Naive thymus-derived CD4-positive, alpha-beta T cell (primary cell): ENCODE data around the gene MAP4K5. TPM values are rescaled to one million over a fixed set of nuclear protein-coding genes. Genes with fewer than 3 reads are reported as not detected.

Source experiments
- ATAC-seq: fragments of 150-1000 bp; cut with Tn5 transposase; 2 replicates; pipeline ENCODE4 v1.10.0; 2021; ENCODE audit warnings: mild to moderate bottlenecking, moderate library complexity
- CTCF ChIA-PET: fragments of 350-600 bp; sonication (Branson Sonifier 250); formaldehyde crosslinking; loops from one replicate; lab custom pipeline; 2021; ENCODE audit warnings: antibody characterized with exemption; lab: Charles Lee
- POLR2A ChIA-PET: fragments of 350-600 bp; sonication (Branson Sonifier 250); formaldehyde crosslinking; loops from one replicate; lab custom pipeline; 2021; ENCODE audit warnings: antibody characterized with exemption, inconsistent platforms; lab: Charles Lee
- DNase-seq, 9 donors: peaks; one replicate each; pipeline versions ENCODE4 v3.0.0 to v3.0.0-alpha.2; 2020 to 2022; ENCODE audit warnings: mixed read lengths in 1 of 9
- H3K27ac ChIP-seq: one replicate; pipeline ENCODE4 v1.7.0; 2013; ENCODE audit warnings: mild to moderate bottlenecking, low read depth, low read length, moderate library complexity
- H3K27me3 ChIP-seq, 2 donors: one replicate each; pipeline ENCODE4 v1.7.0; 2013; ENCODE audit warnings: low read length in 2 of 2, mild to moderate bottlenecking in 2 of 2, moderate library complexity in 2 of 2; ENCODE audit not compliant: control insufficient read depth in 2 of 2, insufficient read depth in 2 of 2
- H3K36me3 ChIP-seq, 3 experiments: 1 replicate in 2 of 3; 2 replicates in 1 of 3; pipeline ENCODE4 v1.7.0; 2013; ENCODE audit warnings: low read length in 3 of 3, mild to moderate bottlenecking in 3 of 3, moderate library complexity in 1 of 3; ENCODE audit not compliant: insufficient read depth in 3 of 3, control insufficient read depth in 2 of 3
- H3K4me1 ChIP-seq, 2 donors: one replicate each; pipeline ENCODE4 v1.7.0; 2013; ENCODE audit warnings: low read length in 2 of 2, mild to moderate bottlenecking in 2 of 2, moderate library complexity in 1 of 2; ENCODE audit not compliant: control insufficient read depth in 2 of 2, insufficient read depth in 2 of 2
- H3K4me3 ChIP-seq: 2 replicates; pipeline ENCODE4 v1.7.0; 2013; ENCODE audit warnings: mild to moderate bottlenecking, low read length
- H3K9me3 ChIP-seq, 3 experiments: 1 replicate in 2 of 3; 2 replicates in 1 of 3; pipeline ENCODE4 v1.7.0; 2013; ENCODE audit warnings: low read length in 3 of 3; ENCODE audit not compliant: control insufficient read depth in 2 of 3
- H3K27ac Mint-ChIP-seq, 9 donors: one replicate each; pipeline ENCODE4 v1.8.0; 2020 to 2022; ENCODE audit warnings: mixed read lengths in 9 of 9, mild to moderate bottlenecking in 8 of 9, moderate library complexity in 5 of 9, inconsistent platforms in 2 of 9
- H3K27me3 Mint-ChIP-seq, 5 donors: one replicate each; pipeline ENCODE4 v1.8.0; 2021 to 2022; ENCODE audit warnings: mixed read lengths in 5 of 5, mild to moderate bottlenecking in 1 of 5
- H3K36me3 Mint-ChIP-seq, 5 donors: one replicate each; pipeline ENCODE4 v1.8.0; 2020 to 2022; ENCODE audit warnings: mixed read lengths in 5 of 5, mild to moderate bottlenecking in 3 of 5, inconsistent platforms in 1 of 5
- H3K4me1 Mint-ChIP-seq, 7 donors: one replicate each; pipeline ENCODE4 v1.8.0; 2020 to 2022; ENCODE audit warnings: mixed read lengths in 7 of 7, mild to moderate bottlenecking in 3 of 7, inconsistent platforms in 1 of 7
- H3K4me3 Mint-ChIP-seq, 10 donors: one replicate each; pipeline ENCODE4 v1.8.0; 2020 to 2022; ENCODE audit warnings: mild to moderate bottlenecking in 10 of 10, mixed read lengths in 10 of 10, moderate library complexity in 6 of 10, inconsistent platforms in 2 of 10
- H3K9me3 Mint-ChIP-seq, 11 donors: one replicate each; pipeline ENCODE4 v1.8.0; 2020 to 2022; ENCODE audit warnings: mixed read lengths in 11 of 11, mild to moderate bottlenecking in 4 of 11, inconsistent platforms in 1 of 11, moderate library complexity in 1 of 11
- intact Hi-C, 2 donors: fragments of 100-400 bp; cut with micrococcal nuclease; formaldehyde crosslinking; loops; one replicate each; pipeline ENCODE4 v1.15.1; 2023
- polyA plus RNA-seq, 2 donors: library from polyadenylated mRNA; unstranded; fragments of 300-500 nt; fragmentation: Illumina TruSeq; gene quantifications; one replicate each; pipeline ENCODE4 v1.2.3, GENCODE V29; 2021
- total RNA-seq, 6 experiments: library from RNA in 5 of 6; stranded (reverse) in 5 of 6; gene quantifications; 1 replicate in 5 of 6; 2 replicates in 1 of 6; pipeline ENCODE4 v1.2.3 and lab custom pipeline; 2021 to 2026

The MAP4K5 gene
- total and polyA plus RNA-seq, 7 experiments from 2014 or later, result 15.4 to 47.5 (median 32.5) TPM

DNA sequence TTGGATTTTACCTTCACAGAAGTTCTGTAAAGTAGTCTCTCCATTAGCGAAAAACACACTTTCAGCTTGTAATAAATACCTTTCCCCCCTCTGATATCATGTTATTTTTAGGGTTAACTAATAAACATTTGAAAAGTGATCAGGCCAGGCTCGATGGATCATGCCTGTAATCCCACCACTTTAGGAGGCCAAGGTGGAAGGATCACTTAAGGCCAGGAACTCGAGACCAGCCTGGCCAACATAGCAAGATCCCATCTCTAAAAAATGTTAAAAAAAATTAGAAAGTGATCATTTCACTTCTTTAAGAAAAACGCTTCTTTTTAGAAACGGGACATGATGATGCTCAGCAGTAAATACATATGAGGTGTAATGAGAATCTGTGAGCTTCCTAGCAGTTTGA lies 137.7 kb downstream of the MAP4K5 start:
- H3K4me3 Mint-ChIP-seq, result no peak overlapping the region

DNA sequence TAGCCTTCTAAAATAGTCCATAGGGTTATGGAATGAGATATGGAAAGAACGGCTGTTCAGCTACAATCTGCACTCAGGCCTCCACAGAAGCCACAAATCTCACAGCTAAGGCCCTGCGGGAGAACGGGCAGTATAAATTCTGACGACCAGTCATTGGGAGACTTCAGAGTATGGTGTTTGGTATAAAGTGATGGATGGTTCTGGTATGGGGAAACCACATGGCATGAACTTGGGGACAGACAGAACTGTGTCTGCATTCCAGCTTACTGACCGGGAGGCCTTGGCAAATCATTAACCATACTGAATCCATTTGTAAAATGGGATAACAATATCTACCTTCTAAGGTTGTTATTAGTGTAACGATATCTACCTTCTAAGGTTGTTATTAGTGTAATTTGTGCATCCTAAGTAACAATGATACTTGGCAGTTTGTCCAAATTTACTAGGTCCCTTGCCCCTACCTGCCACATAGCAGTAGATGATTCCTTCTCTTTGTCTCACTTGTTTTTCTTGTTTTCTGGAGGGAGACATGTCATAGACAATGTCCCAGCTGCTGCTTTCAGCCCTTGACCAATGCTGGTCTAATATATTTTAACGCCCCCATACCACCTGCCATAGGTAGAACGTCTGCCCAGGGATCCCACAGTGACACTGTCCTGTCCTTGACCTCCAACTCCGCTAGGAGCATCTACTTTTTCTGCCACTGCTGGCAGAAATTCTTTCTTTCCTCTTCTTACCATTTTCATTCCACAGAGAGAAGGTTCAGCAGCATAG lies 142.5 kb downstream of the MAP4K5 start:
- Histone ChIP-seq H3K36me3 (no peaks in the 10 kb centered on the region), H3K27ac (no peak overlapping the region), H3K4me3 (no peak overlapping the region), H3K4me1 (no peaks in the 10 kb centered on the region), H3K9me3 (no peaks in the 10 kb centered on the region), H3K27me3 (no peaks in the 10 kb centered on the region)
- Mint-ChIP-seq H3K4me3 (no peak overlapping the region), H3K4me1 (peaks cover 0 to 6% (median 0%) of the 10 kb centered on the region in 7 donors), H3K9me3 (no peaks in the 10 kb centered on the region), H3K27ac (no peak overlapping the region), H3K27me3 (peaks cover 0 to 5% (median 0%) of the 10 kb centered on the region in 5 donors), H3K36me3 (peaks cover 0 to 5% (median 0%) of the 10 kb centered on the region in 5 donors)
- intact Hi-C loops, result no loop called here
- ATAC-seq (no peak), DNase-seq (no peak)
- CTCF ChIA-PET, result interaction anchor here (0.5 kb wide), 1 partner anchor 139 kb away, joined by 3 read pairs; no protein-coding TSS in a partner anchor
- POLR2A ChIA-PET, result no interaction called here

More for the DNA sequence above, 137.7 kb downstream of the MAP4K5 start:
- Histone ChIP-seq H3K4me3 (no peak overlapping the region), H3K36me3 (no peaks in the 10 kb centered on the region), H3K27me3 (no peaks in the 10 kb centered on the region), H3K4me1 (no peaks in the 10 kb centered on the region), H3K27ac (no peak overlapping the region), H3K9me3 (no peaks in the 10 kb centered on the region)
- Mint-ChIP-seq H3K27me3 (peaks cover 0 to 24% (median 6%) of the 10 kb centered on the region in 5 donors), H3K36me3 (peaks cover 0 to 5% (median 0%) of the 10 kb centered on the region in 5 donors), H3K27ac (no peak overlapping the region), H3K9me3 (no peaks in the 10 kb centered on the region), H3K4me1 (peaks cover 11 to 24% (median 12%) of the 10 kb centered on the region in 7 donors)
- CTCF ChIA-PET, result no interaction called here
- DNase-seq (no peak), ATAC-seq (no peak)
- POLR2A ChIA-PET, result no interaction called here
- intact Hi-C loops, result loop anchor here in 1 of 2 donors (5.0 kb wide), 1 partner anchor 138 kb away; the partner anchor contains the start of gene MAP4K5

DNA sequence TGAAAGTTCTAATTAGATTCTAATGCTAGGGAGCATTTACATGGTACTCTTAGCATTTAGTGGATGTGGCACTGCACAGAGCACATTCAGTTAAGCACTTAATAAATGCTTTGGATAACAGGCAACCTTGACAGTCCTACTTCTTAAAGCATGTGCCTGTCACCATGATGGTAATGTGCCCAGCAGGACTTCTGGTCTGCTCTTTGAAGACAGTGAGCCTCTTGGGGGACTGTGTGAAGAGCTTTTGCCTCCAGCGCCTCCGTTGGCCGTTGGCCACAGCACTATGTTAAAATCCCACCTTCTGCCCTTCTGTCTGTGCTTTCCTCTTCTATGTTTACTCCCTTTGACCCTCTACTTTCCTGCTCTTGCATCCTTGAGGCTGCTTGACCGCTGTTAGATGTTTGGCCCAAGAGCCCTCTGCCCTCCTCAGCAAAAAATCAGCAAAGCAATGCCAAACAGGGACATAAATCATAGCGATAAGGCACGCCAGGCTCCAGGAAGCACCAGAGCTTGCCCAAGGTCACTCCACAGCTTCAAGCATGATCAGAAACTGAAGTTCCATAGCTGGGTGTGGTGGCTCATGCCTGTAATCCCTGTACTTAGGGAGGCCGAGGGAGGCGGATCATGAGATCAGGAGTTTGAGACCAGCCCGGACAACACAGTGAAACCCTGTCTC lies 144.0 kb downstream of the MAP4K5 start:
- peaks cover 0 to 5% (median 0%) of the 10 kb centered on the region in 5 donors for H3K36me3 Mint-ChIP-seq
- H3K27me3 ChIP-seq, result no peaks in the 10 kb centered on the region
- no peak overlapping the region for H3K27ac ChIP-seq
- H3K27me3 Mint-ChIP-seq, result peaks cover 0 to 5% (median 0%) of the 10 kb centered on the region in 5 donors
- H3K27ac Mint-ChIP-seq, result no peak overlapping the region
- no peaks in the 10 kb centered on the region for H3K4me1 ChIP-seq
- ATAC-seq (no peak), DNase-seq (no peak)
- H3K9me3 ChIP-seq, result no peaks in the 10 kb centered on the region
- no peak overlapping the region for H3K4me3 Mint-ChIP-seq
- no peaks in the 10 kb centered on the region for H3K36me3 ChIP-seq
- H3K4me3 ChIP-seq, result no peak overlapping the region
- no peaks in the 10 kb centered on the region for H3K9me3 Mint-ChIP-seq
- intact Hi-C loops, result no loop called here
- ChIA-PET POLR2A (no interaction called here), CTCF (no interaction called here)
- no peaks in the 10 kb centered on the region for H3K4me1 Mint-ChIP-seq

- no peaks in the 10 kb centered on the region for H3K9me3 ChIP-seq
- no peak overlapping the region for H3K4me3 Mint-ChIP-seq
- H3K36me3 ChIP-seq, result no peaks in the 10 kb centered on the region
- no peak overlapping the region for H3K27ac Mint-ChIP-seq
- H3K9me3 Mint-ChIP-seq, result no peaks in the 10 kb centered on the region
- DNase-seq (no peak), ATAC-seq (no peak)
- no peak overlapping the region for H3K4me3 ChIP-seq
- intact Hi-C loops, result no loop called here
- no peaks in the 10 kb centered on the region for H3K4me1 Mint-ChIP-seq
- H3K27ac ChIP-seq, result no peak overlapping the region
- no peaks in the 10 kb centered on the region for H3K4me1 ChIP-seq
- ChIA-PET CTCF (interaction anchor here (0.8 kb wide), 1 partner anchor 22 kb away, joined by 7 read pairs; no protein-coding TSS in a partner anchor), POLR2A (no interaction called here)
- H3K27me3 Mint-ChIP-seq, result peaks cover 0 to 5% (median 0%) of the 10 kb centered on the region in 5 donors
- no peaks in the 10 kb centered on the region for H3K27me3 ChIP-seq
- peaks cover 0 to 2% (median 0%) of the 10 kb centered on the region in 5 donors for H3K36me3 Mint-ChIP-seq
Observed at GRCh38 chr14:50387548-50387947, 144.8 kb downstream of the MAP4K5 start.

DNA sequence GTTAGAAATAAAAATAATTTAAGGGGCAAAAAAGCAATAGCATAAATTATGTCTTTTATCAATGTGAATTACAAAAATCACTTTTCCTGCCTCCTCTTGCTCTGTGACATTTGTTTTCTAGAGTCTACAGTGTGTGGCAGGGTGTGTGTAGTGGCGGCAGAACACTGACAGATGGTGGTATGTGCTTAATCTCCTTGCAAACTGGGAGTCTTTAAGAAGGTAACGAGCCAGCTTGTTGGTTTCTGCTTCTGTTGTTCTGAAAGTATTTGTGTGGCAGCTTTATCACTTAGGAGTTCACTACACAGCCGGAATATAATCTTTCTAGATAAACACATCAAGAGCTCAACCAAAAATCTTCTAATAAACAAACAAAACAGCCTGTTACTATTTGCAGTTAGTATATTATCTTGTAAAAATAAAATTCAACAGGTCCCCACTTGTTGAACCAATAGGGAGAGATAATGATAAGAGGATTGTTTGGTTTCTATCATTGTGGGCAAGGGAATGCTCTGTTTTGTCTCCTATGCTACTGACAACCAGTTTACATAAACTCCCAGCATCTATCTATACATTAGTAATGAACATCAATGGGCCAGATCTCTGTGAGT lies 148.6 kb downstream of the MAP4K5 start:
- no peaks in the 10 kb centered on the region for H3K4me1 Mint-ChIP-seq
- DNase-seq, result no peak
- H3K27ac ChIP-seq, result no peak overlapping the region
- no peaks in the 10 kb centered on the region for H3K36me3 Mint-ChIP-seq
- POLR2A ChIA-PET, result no interaction called here
- no peak overlapping the region for H3K4me3 ChIP-seq
- no peaks in the 10 kb centered on the region for H3K27me3 Mint-ChIP-seq
- CTCF ChIA-PET, result no interaction called here
- H3K4me1 ChIP-seq, result no peaks in the 10 kb centered on the region
- no peaks in the 10 kb centered on the region for H3K9me3 ChIP-seq
- H3K9me3 Mint-ChIP-seq, result no peaks in the 10 kb centered on the region
- no peak overlapping the region for H3K4me3 Mint-ChIP-seq
- no peaks in the 10 kb centered on the region for H3K27me3 ChIP-seq
- no peak for ATAC-seq
- H3K36me3 ChIP-seq, result no peaks in the 10 kb centered on the region
- intact Hi-C loops, result no loop called here
- no peak overlapping the region for H3K27ac Mint-ChIP-seq

DNA sequence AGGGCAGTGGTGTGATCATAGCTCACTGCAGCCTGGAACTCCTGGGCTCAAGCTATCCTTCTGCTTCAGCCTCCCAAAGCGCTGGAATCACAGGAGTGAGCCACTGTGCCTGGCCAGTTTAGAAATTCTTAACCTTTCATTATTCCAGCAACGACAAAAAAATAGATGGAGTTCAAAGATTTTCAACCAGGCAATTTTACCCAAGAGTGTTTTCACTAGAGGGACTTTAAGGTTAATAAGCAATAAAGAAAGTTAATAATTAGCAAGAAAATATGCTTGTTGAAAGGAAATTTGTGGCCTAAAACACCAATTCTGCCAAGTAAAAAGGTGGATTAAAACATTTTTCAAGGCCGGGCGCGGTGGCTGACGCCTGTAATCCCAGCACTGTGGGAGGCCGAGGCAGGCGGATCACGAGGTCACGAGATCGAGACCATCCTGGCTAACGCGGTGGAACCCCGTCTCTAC lies 150.5 kb downstream of the MAP4K5 start:
- POLR2A ChIA-PET, result interaction anchor here (0.7 kb wide), 1 partner anchor 435 kb away, joined by 3 read pairs; no protein-coding TSS in a partner anchor
- H3K4me3 ChIP-seq, result no peak overlapping the region
- H3K4me1 ChIP-seq, result no peaks in the 10 kb centered on the region
- no peaks in the 10 kb centered on the region for H3K4me1 Mint-ChIP-seq
- DNase-seq, result no peak
- no peak for ATAC-seq
- H3K27ac ChIP-seq, result no peak overlapping the region
- CTCF ChIA-PET, result no interaction called here
- H3K9me3 Mint-ChIP-seq, result no peaks in the 10 kb centered on the region
- H3K36me3 Mint-ChIP-seq, result no peaks in the 10 kb centered on the region
- intact Hi-C loops, result no loop called here
- H3K9me3 ChIP-seq, result no peaks in the 10 kb centered on the region
- no peak overlapping the region for H3K27ac Mint-ChIP-seq
- H3K27me3 Mint-ChIP-seq, result no peaks in the 10 kb centered on the region
- H3K4me3 Mint-ChIP-seq, result no peak overlapping the region
- no peaks in the 10 kb centered on the region for H3K36me3 ChIP-seq
- H3K27me3 ChIP-seq, result no peaks in the 10 kb centered on the region
